ENCODE results near the gene MLKL.
A peak's percentile ranks its signal among the peaks of the same experiment; 100 is the strongest.
"Not testable (repeated sequence)": the region's sequence is repeated elsewhere in the genome, so short reads cannot be mapped to it uniquely, and the experiment has no call there.

MLKL gene

DNA sequence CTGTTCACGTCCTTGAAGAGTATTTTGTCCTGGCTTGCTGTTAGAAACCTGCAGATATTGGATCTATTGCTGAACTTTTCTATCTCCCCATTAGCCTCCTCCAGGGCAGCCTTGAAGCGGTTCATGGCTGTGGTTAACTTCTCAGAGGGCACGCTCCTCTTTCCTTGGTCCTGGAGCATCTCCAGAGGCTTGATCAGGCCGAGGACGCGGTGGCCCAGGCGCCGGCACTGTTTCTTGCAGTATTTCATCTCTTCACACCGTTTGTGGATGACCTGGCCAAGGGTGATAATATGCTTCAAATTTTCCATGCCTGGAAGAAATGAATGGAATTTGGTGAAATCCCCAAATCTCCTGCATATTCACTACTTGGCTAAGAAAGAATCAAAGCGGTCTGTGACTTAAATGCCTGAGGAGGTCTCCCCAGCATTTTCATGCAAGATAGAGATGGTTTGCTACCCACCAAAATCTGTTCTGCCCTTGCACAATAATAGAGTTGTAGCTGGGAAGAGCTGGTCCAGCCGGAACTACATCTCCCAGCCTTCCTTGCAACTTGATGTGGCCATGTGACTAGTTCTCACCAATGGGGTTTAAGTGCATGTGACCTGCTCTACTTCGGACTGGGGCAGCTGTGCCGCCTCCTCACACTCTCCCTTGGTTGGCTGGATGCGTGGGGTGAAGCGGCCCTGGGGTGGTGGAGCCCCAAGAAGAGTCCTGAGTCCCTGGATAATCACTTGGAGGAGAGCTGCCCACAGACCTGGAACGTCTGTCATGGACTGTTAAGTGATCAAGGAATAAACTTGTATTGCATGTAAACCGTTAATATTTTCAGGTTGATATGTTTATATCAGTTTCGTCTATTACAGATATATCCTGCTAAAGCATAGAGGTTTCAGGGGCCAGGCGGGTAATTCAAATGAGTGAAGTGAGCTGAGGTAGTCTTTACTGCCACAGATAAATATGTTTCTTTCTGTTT is 4.9 kb downstream of the MLKL start:
- peak; percentile 86 for DNase-seq

DNA sequence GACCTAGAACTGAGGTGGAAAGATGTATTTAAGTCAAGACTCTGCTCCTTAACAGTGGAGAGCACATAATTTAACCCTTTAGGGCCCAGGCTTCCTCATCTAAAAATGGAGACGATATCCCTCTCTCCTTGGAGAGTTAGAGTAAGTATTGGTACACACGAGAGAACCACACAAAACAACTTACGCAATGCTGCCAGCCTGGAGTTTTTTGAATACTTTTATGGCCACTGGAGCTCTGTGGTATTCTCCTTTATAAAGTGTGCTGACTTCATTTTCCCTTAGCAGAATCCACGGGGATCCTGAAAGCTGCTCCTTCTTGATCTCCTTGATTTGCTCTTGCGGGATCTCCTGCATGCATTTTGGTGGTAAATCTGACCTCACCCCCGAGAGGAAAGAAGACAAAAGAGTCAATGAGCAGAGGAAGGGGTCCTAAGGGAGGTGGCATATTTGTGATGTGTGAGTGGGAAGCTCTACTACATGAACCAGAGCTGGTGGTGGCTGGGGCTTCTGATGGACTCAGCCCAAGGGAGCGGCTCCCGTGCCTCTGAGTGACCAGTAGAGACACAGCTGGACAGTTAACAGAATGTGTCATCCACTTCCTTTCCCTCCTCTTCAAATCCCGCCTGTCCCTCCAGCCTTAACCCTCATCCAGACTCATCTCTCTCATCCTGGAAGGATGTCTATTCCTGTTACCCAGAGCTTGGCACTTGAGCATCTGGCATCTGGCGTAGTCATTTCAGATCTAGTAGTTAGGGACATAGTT is 9.4 kb downstream of the MLKL start:
- no peak for DNase-seq

DNA sequence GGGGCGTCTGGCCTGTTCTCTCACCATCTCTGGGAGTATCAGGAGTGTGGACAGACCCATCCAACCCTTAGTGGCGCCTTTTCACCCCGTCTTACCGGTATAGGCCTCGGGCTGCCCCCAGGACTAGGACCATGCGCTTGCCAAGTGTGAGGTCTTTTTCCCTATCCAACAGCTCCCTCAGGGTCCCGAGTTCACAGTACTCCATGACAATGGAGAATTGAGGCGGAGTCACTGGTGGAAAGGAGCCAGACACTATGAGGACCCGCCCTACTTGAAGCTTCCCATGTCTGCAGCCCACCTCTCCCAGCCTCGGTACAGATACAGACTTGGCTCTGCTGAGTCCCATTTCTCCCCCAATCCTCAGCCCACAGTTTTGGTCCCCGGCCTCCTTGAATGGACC is 18.1 kb downstream of the MLKL start:
- DNase-seq: no peak

DNA sequence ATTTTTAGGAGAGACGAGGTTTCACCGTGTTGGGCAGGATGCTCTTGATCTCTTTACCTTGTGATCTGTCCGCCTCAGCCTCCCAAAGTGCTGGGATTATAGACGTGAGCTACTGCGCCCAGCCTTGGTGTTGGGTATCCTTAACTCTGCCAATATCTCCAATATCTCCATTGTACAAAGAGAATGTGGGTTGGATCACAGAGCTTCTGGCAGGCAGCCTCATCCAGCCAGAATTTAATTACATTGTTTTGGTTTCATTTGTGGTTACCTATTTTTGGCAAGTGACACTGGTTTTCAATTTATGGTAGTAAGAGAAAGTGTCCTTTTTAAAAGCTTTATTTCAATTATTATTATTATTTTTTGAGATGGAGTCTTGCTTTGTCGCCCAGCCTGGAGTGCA is 20.0 kb downstream of the MLKL start:
- DNase-seq: no peak

DNA sequence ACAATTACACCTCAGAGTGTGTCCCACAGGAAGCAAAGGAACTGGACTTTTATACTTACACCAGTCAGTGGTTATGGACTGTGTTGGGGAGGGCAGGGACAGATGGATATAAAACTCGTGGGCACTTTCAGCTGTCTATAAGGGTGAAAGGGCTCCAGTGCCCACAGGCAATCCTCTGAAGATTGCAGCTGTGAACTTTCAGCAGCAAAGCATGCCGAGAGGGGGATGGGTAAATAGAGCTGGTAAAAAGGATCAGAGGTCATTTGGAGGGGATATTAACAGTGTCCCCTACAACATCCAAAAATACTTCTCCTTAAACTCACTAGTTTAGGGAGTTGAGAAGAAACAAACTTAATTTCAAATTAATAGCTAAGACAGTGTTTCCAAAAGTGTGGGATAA is 20.7 kb downstream of the MLKL start:
- no peak for DNase-seq

DNA sequence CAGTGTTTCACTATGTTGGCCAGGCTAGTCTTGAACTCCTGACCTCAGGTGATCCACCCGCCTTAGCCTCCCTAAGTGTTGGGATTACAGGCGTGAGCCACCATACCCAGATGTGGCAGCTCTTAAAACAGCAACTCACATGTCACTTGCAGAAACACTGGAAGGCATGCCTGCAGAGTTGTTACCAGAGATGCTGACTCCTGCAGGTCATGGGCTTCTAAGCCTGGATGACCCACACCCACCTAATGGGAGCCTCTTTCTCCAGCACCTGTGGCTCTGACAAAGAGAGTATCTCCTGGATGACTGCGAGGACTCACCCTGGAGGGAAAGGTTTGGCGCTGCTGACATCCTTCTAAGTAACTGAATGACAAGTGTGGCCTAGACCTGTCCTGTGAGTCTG is 22.8 kb downstream of the MLKL start:
- DNase-seq: no peak

DNA sequence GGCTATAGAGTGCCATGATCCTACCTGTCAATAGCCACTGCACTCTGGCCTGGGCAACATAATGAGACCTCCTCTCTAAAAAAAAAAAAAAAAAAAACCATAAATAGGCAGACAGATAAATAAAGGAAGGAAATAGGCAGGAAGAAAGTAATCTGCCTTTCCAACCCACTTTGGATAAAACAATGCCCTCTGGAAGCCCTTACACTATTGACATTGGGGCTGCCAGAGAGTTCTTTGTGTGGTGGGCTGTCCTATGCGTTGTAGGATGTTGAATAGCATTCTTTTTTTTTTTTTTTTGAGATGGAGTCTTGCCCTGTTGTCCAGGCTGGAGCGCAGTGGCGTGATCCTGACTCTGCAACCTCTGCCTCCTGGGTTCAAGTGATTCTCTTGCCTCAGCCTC is 26.8 kb downstream of the MLKL start:
- DNase-seq: no peak

DNA sequence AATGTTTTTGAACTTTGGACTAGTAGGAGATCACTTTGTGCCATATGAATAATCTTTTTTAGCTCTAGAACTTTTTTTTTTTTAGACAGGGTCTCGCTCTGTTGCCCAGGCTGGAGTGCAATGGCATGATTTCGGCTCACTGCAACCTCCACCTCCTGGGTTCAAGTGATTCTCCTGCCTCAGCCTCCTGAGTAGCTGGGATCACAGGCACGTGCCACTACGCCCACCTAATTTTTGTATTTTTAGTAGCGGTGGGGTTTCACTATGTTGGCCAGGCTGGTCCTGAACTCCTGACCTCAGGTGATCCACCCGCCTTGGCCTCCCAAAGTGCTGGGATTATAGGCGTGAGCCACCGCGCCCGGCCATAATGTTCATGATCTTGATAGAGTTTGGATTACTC is 31.8 kb downstream of the MLKL start:
- DNase-seq: not testable (repeated sequence)

DNA sequence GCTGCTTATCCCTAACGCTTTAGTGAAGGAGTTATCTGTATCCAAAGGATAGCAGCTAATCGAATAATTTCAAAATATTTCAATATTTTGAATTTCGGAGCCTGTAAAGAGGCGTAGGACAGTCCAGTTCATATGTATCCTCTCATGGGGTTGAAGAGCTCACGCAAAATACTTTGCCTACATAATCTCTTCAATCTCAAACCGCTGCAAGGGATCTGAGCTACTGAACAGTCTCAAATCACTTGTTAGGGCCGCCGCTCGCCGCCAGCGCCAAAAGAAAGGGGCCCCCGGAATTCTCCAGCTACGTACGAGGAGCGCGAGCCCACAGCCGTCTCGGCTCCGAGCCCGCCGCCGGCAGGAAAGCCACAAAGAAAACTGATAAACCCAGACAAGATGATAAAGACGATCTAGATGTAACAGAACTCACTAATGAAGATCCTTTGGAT is 33.4 kb downstream of the MLKL start:
- DNase-seq: no peak

DNA sequence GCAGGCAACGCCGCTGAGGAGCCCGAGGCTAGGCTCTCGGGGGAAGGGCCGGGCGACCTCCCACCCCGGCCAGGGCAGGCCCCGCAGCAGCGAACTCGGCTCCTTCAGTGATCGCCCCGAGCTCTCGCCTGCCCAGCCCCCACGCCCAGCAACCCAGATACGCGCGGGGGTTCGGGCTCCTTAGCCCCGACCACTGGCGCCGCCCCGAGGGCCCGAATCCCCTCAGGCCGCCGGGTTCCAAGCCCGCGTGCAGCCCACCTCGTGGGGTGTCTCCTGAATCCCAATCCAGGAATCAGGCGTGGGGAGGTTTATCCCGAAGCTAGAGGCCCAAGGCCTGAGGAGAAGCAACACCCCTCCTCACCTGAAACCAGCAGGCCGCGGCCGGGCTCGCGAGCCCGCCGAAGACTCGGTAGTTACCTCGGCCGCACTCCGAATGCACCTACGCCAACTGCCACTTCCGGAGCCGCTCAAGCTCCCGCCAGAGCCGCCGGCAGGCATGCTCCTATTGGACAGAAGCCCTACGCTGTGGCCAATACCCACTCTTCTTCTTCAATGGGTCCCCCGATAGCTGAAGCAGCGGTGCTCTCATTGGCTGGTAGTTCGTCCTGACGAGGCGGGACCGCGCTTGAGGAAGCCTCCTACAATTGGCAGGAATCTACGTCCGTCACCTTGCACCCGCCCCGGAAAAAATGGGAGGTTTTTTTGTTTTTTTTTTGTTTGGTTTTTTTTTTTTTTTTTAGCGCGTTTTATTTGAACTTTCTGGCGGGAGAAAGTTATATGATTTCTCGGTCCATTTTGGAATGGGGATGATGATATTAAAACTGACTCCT is 34.0 kb downstream of the MLKL start, which contains the start of gene RFWD3:
RFWD3 (minus strand) TSS at position 453 of the 830 bp plus-strand sequence. CDS start 5,428 bp downstream, outside the sequence.
- peak; percentile 99 for DNase-seq

DNA sequence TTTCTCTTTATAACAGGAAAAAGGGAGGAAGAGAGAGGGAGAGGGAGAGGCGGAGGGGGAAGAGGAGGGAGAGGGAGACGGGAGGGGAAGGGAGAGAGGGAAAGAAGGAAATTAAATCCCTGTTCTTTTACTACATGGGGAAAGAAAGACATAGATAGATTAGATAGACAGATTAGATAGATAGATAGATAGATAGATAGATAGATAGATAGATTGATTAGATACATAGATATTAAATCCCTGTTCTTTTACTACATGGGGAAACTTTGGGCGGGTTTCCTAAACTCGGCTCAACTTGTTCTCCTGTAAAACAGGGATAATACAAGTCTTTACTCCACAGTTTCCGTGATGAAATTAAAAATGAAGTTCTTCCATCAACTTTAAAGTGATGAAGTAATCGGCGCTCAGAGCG is 34.6 kb downstream of the MLKL start:
- peak; percentile 5 for DNase-seq

DNA sequence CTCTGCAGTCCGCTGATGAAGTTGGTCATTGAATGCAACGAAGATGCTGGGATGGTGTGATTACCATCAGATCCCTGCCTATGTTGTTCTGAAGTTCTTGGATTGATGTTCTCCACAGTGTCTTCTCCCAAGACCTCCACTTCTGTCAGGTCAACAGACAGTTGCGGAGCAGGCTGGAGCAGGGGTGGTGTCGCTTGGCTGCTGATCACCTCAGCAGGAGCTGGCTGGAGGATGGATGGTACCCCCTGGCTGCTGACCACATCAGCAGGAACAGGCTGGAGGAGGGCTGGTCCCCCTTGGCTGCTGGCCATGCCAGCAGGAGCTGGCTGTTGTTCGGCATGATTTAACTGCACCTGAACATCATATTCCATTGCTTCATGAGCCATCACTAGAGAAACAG is 39.6 kb downstream of the MLKL start:
- no peak for DNase-seq

DNA sequence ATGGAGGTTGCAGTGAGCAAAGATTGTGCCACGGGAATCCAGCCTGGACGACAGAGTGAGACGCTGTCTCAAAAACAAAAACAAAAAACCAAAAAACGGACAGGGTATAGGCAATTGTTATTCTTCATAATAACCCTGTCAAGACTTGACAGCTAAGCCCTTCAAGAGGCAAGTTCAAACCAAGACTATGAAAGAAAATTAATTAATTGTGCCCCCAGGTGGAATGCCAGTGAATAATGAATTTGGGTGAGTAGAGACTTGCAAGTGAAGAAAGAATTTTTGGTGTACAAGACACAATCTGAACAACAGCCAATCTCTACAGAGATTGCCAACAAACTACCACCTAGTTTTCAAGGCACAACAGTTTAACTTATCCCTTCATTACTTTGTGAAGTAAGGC is 40.3 kb downstream of the MLKL start:
- DNase-seq: no peak

DNA sequence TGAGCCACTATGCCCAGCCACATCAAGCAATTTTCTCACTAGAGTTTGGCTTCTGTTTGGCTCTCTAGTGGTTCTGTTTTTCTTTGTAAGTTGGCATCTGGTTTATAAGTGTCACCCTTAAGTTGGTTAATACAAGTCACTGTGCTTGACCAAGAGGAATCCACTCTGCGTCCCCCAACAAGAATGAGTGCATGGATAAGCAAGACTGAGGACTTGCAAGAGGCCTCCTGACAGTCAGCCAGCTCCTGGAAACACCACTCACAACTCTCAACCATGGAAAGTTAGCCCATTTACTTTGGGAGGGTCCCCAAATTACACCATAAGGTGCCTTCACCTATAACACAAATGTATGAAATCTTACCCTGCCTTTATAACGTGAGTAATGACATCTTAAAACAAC is 41.6 kb downstream of the MLKL start:
- no peak for DNase-seq

DNA sequence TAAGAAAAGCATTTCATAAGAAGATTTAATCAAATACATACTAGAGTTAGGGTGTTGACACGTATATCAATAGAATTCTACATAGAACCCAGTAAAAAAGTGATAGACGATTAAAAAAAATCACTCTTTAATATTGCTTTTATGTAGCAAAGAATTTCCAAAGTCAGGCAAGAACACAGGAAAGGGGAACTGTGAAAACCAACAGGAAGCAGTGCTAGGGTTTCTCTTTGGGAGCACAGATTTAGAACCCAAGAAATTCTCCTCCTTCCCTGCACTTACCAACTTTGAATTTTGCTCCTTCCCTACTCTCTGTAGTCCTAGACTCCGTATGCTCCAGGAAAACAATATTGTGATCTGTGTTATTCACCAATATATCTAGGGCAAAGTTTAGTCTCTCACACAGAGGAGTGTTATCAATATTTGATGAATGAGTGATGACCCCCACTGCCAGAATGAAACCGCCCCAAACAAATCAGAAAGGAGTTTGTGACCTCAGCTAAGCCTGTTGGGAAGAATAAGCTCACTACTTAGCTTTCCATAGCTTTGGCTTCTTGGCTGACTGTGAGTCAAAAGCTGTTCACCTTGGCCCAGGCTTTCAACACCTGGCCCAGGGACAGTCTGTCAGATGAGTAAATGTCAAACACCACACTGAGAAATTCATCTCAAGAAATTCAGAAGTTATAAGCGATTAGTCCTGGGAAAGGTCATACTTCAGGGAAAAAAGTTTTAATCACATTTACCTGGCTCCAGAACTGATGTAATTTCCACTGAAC is 42.6 kb downstream of the MLKL start:
- no peak for DNase-seq

DNA sequence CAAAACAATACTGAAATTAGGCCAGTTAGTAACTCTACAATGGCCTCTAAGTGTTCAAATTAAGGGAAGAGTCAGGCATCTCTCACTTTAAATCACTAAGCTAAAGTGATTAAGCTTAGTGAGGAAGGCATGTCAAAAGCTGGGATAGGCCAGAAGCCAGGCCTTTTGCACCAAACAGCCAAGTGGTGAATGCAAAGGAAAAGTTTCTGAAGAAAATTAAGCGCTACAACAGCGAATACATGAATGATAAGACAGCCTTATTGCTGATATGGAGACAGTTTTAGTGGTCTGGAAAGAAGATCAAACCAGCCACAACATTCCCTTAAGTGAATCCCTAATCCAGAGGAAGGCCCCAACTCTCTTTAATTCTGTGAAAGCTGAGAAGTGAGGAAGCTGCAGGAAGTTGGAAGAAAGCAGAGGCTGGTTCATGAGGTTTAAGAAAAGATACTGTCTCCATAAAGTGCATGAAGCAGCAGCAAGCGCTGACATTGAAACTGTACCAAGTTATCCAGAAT is 46.1 kb downstream of the MLKL start:
- DNase-seq: no peak

DNA sequence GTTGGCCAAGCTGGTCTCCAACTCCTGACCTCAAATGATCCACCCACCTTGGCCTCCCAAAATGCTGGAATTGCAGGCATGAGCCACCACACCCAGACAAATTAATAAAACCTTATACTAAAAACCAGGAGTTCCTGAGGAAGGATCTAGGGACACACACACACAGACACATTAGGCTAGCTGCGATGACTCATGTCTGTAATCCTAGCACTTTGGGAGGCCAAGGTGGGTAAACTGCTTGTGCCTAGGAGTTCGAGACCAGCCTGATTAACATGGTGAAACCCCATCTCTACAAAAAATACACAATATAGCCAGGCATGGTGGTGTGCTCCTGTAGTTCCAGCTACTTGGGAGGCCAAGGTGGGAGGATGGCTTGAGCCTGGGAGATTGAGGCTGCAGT is 47.8 kb downstream of the MLKL start:
- DNase-seq: not testable (repeated sequence)

DNA sequence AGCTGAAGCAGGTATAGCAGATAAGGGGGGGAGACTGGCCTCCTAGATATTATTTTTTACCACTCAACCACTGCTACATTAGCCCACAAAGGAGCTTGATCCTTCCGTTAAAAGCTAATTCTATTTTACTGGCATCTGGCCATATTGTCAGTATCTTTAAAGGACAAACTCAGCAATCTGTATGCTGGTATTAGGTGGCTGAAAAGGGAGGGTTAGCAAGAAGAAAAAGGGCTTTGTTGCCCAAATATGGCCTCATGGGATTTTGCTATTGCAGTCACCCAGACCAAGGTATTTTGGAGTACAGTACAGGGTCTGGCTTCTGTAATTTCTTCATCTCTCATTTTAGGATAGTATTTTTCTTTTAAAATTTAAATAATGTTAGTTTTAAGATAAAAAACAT is 48.4 kb downstream of the MLKL start:
- no peak for DNase-seq

DNA sequence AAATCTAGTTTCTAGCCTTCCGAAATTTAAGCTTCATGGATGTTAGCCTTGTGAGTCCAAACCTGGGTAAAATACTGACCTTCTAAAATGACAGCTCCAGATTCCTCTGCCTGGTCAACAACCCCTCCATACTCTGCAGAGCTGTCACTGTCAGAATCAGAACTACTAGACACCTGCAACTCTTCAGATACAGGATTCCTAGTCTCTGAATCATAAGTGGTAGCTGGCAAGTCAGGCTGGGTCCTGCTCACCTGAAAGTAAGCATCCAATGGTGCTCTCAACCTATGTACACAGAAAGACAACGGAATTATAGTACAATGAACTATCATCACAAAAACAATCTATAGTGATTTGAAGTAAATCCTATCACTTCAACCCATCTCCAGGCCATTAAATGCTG is 48.8 kb downstream of the MLKL start:
- no peak for DNase-seq

DNA sequence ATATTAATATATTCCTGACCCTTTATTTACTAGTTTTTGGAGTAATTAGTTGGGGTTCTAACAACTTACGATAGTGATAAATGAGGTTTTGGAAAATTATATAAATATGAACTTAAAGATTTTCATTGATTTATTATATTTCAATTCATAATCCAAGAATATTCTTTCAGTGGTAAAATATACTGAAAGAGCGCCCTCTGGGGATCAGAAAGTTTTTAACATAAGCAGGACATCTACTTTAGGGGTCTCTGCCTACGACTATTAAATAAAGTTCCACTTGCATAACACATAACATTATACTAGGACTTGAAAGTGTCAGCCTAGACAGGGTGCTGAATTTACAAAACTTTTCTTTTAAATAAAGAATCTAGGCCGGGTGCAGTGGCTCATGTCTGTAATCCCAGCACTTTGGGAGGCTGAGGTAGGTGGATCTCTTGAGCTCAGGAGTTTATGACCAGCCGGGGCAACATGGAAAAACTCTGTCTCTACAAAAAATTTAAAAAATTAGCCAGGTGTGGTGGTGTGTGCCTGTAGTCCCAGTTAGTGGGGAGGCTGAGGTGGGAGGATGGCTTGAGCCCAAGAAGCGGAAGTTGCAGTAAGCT is 49.6 kb downstream of the MLKL start:
- DNase-seq: no peak

DNA sequence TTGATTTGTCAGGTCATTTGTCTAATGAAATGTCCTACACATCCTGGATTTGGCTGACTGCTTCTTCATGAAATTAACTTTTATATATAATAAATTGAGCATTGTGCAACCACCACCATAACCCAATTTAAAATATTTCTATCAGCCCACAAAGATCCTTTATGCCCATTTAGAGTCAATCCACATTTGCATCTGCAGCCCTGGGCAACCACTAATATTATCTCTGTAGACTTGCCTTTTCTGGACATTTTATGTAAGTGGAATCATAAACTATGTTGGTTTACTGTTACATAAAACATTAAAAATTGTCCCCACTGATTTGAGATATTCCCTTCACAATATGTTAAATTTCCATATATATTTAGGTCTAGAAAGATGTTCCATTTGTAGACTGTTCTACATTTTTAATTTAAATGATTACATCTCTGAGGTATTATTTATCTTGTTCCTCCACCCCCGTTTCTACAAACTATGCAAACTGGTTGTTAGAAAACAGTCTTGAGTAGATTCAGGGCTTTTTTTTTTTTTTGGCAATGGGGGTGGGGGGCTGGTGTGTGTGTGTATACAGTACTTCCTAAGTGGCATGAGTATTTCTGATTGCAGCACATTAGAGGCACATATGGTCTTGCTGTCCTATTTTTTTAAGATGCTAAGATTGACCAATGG is 50.7 kb downstream of the MLKL start:
- no peak for DNase-seq

Measured in kidney glomerular epithelial cell (primary cell).